HG03066 (cell line): ENCODE data around the gene MADCAM1.

ENCODE experiments used
- ATAC-seq: cut with Tn5 transposase; IDR thresholded peaks from one replicate; pipeline ENCODE4 v1.9.1; 2021; ENCODE audit warnings: low read depth; ENCODE audit not compliant: unreplicated experiment

The MADCAM1 gene

GRCh38 chr19:507286-508203 is 11.3 kb downstream of the MADCAM1 start, which contains the start of gene TPGS1:
Gene TPGS1 (plus strand): TSS chr19:507497. CDS start chr19:507507, 10 bp downstream.
- ATAC-seq: peak; percentile 57

- no peak for ATAC-seq
Observed at GRCh38 chr19:508204-509150, 12.2 kb downstream of the MADCAM1 start.

GRCh38 chr19:510606-511100 is 14.4 kb downstream of the MADCAM1 start:
- no peak for ATAC-seq

- ATAC-seq: no peak
Observed at GRCh38 chr19:511101-511851, 15.0 kb downstream of the MADCAM1 start.

DNA sequence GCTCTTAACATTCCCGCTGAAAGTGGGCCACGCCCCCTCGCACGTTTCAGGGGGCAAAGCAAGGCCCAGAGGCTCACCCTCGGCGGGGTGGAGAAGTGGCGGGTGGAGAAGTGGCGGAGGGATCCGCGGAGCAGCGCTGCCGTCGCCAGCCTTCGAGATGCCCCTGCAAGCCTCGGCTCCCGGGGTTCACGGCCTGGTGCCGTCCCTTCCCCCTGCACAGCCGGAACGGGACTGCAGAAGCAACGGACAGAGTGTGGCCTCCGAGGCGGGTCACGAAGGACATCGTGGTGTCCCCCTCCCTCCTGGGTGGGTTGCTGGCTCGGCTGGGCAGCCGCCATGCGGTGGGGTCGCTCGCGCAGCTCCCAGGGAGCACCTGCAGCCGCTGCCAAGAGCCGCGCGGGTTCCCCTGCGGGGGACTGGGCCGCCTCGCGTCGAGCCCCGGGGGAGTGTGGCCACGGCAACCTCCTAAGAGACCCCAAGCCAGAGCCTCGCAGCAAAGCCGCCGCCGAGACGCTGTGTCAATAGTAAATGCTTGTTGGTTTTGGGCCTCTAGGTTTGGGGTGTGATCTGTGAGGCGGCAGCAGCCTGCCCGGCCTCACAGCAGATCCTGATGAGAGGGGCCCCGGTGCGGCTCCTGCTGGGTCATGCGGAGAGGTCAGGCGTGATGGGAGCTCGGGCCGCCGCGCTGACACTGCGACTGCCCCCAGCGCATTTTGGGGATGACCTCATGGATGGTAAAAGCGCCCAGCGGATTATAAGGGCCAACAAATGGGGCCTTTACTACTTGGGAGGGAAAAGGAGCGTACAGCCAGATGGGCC is 16.5 kb downstream of the MADCAM1 start:
- ATAC-seq: no peak

GRCh38 chr19:513368-514165 is 17.3 kb downstream of the MADCAM1 start:
- ATAC-seq: no peak

DNA sequence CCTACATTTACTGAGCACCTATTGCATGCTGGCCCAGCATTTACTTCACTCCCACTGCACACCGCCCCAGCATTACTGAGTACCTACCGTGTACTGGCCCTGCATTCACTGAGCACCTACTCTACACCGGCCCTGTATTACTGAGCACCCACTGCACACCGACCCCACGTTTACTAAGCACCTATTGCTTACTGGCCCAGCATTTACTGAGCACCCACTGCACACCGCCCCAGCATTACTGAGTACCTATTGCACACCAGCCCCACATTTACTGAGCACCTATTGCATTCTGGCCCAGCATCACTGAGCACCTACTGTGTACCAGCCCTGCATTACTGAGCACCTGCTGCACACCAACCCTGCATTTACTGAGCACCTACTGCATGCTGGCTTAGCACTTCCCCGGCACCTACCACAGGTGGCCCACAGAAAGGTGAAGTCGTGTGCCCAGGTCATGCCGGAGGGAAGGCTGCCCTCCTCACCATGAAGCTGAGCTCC is 17.9 kb downstream of the MADCAM1 start:
- no peak for ATAC-seq

- ATAC-seq: no peak
Observed at GRCh38 chr19:517721-518597, 21.7 kb downstream of the MADCAM1 start.

- no peak for ATAC-seq
Observed at GRCh38 chr19:518598-519231, 22.4 kb downstream of the MADCAM1 start.

DNA sequence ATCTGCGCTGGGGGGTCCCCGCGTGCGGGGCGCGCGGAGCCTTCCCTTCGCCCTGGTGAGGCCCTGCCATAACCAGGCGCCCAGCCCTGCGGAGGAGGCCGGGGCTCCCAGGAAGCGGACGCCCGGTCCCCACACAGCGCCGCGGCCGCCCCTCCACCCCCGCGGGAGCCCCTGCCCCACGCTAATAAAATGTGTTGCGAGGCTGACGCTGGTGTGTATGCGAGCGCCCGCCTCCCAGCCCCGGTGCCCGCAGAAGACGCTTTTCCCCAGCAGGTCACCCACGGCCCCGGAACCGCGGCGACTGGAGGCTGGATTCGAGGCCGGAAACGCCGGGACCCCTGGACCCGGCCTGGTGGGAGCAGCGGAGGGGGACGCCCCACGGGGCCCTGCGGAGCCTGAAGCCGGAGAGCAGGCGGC is 23.2 kb downstream of the MADCAM1 start:
- no peak for ATAC-seq

GRCh38 chr19:522726-523125 is 26.4 kb downstream of the MADCAM1 start:
- ATAC-seq: no peak

DNA sequence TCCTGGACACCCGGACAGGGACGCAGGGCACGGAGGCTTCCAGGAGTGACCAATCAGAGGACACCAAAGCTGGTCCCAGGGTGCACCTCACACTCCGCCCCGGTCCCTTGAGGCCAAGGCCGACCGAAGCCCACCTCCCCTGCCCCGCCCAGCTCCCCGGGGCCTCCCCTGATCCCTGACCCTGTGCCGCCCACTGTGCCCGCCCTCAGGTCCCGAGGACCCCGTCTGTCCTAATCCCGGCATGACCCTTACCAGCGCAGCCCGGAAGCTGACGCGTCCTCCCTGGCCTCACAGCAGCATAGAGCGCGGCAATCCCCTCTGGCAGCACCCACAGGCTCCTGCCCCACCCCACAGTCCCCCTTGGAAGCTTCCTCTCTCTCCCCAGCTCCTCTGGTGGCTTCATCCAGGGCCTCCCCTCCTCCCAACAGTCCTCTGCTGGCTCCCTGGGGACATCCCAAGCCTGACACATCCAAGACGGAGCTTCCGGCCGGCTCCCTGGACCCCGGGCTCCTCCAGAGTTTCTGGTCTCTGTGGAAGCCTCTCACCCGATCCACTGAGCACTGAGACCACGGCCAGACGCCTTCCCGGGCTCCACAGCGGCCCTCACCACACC is 27.9 kb downstream of the MADCAM1 start:
- no peak for ATAC-seq

- no peak for ATAC-seq
Observed at GRCh38 chr19:525029-525428, 28.7 kb downstream of the MADCAM1 start.

- ATAC-seq: no peak
Observed at GRCh38 chr19:525857-526419, 29.7 kb downstream of the MADCAM1 start.

- no peak for ATAC-seq
Observed at GRCh38 chr19:530134-531008, 34.1 kb downstream of the MADCAM1 start.
